A549 treated with ZK216348 at 1 μM for 4 hours (cell line): ENCODE measurements around the gene ADAM12. TPM values are rescaled to one million over a fixed set of nuclear protein-coding genes. Genes with fewer than 3 reads are reported as not detected.

Experiments used
- total RNA-seq: library from RNA; stranded (reverse); fragments of 200-300 nt; extraction: Qiagen RNA extraction; gene quantifications from 5 replicates; pipeline ENCODE4 v1.2.3, GENCODE V29; 2022; ENCODE audit warnings: low read depth

Gene ADAM12
- total RNA-seq, result 2.9 to 6.0 TPM (median 4.1 TPM) in 5 replicates

DNA sequence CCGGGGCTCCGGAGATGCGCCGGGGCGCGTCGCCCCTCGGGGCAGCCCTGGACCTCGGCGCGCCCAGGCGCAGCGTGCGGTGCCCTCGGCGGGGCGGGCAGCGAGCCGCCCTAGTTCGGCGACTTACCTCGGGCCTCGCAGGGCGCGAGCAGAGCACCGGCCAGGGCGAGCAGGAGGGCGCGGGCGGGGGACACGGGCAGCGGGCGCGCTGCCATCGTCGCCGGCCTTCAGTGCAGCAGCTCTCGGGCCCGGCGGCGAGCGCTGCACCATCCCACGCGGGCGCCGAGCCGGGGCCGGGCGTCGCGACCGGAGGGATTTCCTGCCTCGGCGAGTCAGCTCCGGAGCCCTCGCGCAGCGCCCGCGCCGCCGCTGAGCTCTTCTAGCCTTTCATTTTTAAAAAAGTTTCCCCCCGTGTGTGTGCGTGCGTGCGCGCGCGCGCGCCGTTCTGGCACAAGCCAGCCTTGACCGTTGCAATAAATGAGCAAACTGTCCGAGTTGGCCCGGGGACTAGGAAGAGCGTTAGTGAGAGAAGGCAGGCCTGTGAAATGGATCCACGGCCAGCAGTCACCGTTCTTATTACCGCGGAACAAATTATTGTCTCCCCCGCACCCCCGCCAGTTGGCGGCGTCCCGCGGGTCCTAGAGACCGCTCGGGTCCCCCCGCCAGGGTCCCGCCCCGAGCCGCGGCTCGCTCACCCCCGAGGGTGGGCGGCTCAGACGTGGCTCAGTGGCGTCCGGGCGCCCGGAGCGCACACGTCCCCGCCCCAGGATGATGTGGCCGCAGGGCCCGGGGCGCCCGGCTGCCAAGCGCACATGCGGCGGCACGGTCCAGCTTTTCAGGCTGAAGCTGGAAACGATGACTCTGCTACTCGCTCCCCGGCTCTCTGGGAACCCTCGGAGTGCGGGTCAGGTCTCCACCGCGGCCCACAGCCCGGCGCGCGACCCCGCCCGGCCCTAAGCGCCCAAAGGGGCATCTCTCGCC lies at the start of gene ADAM12:
ADAM12 (minus strand) TSS at position 547 of the 981 bp plus-strand sequence; CDS start at position 215, 332 bp downstream.

